Activated naive CD8-positive, alpha-beta T cell treated with anti-CD3 and anti-CD28 coated beads, Interleukin-2, amount 50 U/mL, for 16 hours (primary cell): ENCODE measurements around the gene TNNI3K.

Source experiments
- DNase-seq: peaks from one replicate; pipeline ENCODE4 v3.0.0-alpha.2; 2020; ENCODE audit warnings: low read depth, low spot score

The TNNI3K gene

GRCh38 chr1:74392840-74393239, 157.7 kb downstream of the TNNI3K start:
- no peak for DNase-seq

- DNase-seq, result no peak
These were observed 160.4 kb downstream of the TNNI3K start for GRCh38 chr1:74395571-74395970.

- no peak for DNase-seq
These were observed 161.3 kb downstream of the TNNI3K start for GRCh38 chr1:74396462-74396861.

GRCh38 chr1:74396933-74397332, 161.7 kb downstream of the TNNI3K start:
- no peak for DNase-seq

GRCh38 chr1:74399249-74399648, 164.1 kb downstream of the TNNI3K start:
- DNase-seq, result no peak

- no peak for DNase-seq
These were observed 167.7 kb downstream of the TNNI3K start for GRCh38 chr1:74402873-74403272.

- no peak for DNase-seq
These were observed 168.4 kb downstream of the TNNI3K start for GRCh38 chr1:74403606-74404005.

- no peak for DNase-seq
These were observed 171.6 kb downstream of the TNNI3K start for GRCh38 chr1:74406759-74407158.

- DNase-seq, result no peak
These were observed 172.7 kb downstream of the TNNI3K start for GRCh38 chr1:74407902-74408301.

- no peak for DNase-seq
These were observed 177.1 kb downstream of the TNNI3K start for GRCh38 chr1:74412244-74412643.

GRCh38 chr1:74415935-74416334, 180.7 kb downstream of the TNNI3K start:
- DNase-seq, result no peak

- DNase-seq, result no peak
These were observed 184.4 kb downstream of the TNNI3K start for GRCh38 chr1:74419611-74420010.

GRCh38 chr1:74420467-74420866, 185.3 kb downstream of the TNNI3K start:
- no peak for DNase-seq

- DNase-seq, result no peak
These were observed 187.5 kb downstream of the TNNI3K start for GRCh38 chr1:74422421-74423292.

GRCh38 chr1:74423471-74423870, 188.3 kb downstream of the TNNI3K start:
- no peak for DNase-seq

- no peak for DNase-seq
These were observed 190.5 kb downstream of the TNNI3K start for GRCh38 chr1:74425676-74426075.

GRCh38 chr1:74426208-74426937, 191.2 kb downstream of the TNNI3K start:
- DNase-seq, result no peak

GRCh38 chr1:74427681-74428080, 192.5 kb downstream of the TNNI3K start:
- no peak for DNase-seq

- no peak for DNase-seq
These were observed 194.4 kb downstream of the TNNI3K start for GRCh38 chr1:74429580-74429979.

GRCh38 chr1:74430342-74430934, 195.3 kb downstream of the TNNI3K start:
- no peak for DNase-seq

- DNase-seq, result no peak
These were observed 196.3 kb downstream of the TNNI3K start for GRCh38 chr1:74431531-74431930.

GRCh38 chr1:74432325-74432724, 197.1 kb downstream of the TNNI3K start:
- no peak for DNase-seq

- no peak for DNase-seq
These were observed 199.1 kb downstream of the TNNI3K start for GRCh38 chr1:74434321-74434720.
